Activated CD4-positive, CD25-positive, alpha-beta regulatory T cell treated with anti-CD3 and anti-CD28 coated beads, Interleukin-2, amount 50 U/mL, for 24 hours (primary cell): ENCODE data around the gene SH3BP4.

ENCODE experiments used
- ATAC-seq, 2 donors: fragments of 150-1000 bp; cut with Tn5 transposase; one replicate each; pipeline ENCODE4 v1.10.0; 2021; ENCODE audit warnings: mild to moderate bottlenecking in 1 of 2, moderate library complexity in 1 of 2

Gene SH3BP4

DNA sequence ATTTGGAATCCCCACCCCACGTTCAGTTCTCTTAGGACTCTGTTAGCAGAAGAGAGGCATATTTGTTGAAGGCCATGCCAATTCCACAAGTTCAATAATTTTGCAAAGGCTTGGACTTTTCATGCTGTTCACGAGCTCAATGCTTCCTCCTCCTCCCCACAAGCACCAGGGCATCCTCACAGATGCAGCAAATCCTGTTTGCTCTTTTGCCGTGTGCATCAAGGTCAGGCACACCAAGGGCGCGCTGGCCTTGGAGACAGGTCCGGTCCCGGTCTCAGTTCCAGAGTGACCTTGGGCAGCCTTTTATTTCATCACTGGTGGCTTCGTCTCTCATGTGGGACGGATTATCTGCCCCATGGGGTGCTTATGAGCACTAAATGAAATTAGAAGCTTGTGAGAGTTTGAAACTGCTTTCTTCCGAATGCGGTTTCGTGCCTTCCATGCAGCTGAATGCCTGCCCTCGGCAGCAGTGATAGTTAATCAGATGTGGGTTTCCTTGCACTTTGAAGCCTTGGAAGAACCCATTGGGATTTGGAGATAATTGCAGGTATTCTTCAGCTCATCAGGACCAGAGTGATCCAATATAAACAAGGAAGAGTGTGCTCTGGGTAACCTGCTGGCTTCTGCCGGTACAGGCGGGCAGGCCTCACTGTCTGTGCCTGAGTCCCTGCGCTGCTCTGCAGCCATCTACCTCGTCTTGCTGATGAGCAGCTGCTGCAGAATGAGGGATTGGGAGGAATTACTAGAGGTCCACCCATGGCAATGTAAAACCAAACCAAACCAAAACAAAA is 140.8 kb downstream of the SH3BP4 start:
- ATAC-seq: no peak

DNA sequence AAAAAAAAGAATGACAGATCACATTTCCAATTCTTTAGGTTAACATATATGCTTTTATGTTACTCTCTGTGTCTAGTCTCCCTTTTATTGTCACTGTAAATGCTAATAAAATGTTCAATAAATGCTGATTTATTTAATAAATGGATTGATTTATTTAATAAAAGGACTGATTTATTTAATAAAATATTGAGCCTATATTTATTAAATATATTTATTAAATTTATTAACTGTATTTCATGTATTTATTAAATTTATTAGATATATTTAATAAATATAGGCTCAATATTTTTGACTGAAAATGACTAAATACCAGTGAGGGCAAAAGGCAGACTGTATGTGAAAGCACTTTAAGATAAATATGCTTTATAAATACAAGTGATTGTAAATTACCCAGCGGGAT is 142.6 kb downstream of the SH3BP4 start:
- ATAC-seq: no peak

DNA sequence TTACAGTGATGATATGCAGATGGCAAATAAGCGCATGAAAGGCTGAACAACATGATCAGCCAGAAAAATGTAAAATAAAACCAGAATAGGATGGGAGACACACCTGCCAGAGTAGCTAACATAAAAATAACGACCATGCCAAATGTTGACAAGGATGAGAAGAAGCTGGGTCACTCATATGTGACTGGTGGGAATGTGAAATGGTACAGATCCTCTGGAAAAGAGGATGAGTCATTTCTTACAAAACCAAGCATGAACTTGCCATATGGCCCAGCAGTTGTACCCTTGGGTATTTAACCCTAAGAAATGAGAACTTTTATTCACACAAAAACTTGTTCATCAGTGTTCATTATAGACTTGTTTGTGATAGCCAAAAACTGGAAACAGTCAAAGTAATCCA is 143.8 kb downstream of the SH3BP4 start:
- ATAC-seq: no peak

- ATAC-seq: no peak
These were observed 144.6 kb downstream of the SH3BP4 start for GRCh38 chr2:235096447-235096846.

DNA sequence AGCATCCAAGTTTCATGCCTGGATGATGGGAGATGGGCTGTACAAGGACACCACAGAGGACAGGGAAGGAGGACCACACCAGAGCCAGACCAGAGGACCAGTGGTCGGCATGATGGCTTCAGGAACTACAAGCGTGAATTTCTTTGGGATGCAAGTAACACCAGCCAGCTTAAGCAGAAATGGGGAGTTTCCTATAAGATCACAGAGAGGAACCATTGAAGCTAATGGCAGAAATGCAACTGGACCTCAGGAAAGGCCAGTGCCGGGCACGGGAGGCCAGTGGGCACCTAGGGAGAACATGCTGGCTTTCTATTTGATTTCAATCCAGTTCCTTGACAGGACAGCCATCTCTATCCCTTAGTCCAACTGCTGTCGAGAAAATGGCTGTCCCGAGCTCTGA is 145.4 kb downstream of the SH3BP4 start:
- no peak for ATAC-seq

DNA sequence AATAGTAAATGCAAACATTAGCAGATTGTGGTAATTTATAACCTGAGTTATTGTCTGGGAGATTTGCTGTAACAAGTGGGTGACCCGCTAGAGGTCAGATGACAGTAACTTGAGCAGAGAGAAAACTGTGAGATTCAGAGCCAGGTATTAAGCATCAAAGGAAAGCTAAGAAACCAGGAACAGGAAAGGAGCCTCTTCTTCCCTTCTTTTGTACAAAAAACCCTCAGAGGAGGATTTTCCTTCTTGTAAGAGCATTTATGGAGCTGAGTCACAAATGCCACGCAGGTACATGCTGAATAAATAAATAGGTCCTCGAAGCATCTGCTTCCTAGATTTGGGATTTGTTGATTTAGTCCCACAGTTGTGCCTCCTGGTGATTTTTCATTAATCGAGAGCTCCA is 146.5 kb downstream of the SH3BP4 start:
- ATAC-seq: no peak

DNA sequence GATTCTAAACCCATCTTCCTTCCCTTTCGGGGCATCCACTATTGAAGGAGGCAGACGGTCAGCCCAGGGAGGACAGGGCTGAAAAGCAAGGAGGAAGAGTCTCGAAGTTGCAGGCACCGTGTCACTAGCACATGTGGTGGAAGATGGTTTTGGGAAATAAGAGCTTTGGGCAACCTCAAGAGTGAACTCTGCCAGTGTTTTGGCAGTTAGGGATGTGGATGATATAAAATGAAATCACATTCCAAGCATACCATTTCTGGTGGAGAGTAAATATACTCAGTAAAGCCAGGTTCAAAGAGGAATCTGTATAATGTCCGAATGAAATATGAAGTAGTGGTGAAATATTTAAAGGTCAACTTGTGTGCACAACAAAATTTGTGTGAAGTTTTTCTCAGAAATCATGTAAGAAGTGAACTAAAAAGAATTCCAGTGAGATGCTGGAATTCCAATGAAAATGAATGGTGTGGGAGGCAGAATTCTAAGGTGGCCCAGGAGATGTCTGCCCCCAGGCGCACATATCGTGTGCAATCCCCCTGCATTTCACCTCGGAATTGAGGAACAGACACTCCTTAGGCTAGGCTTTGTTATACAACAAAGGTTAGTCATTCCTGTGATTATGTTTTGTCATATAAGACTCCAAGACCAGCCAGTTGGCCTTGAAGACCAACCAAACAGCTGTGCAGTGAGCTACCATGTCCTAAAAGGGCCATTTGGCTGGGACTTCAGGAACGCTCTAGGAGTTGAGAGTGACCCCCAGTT is 147.1 kb downstream of the SH3BP4 start:
- no peak for ATAC-seq

GRCh38 chr2:235102896-235103295 is 151.1 kb downstream of the SH3BP4 start:
- no peak for ATAC-seq
